Nephron progenitor cell (in vitro differentiated cells): ENCODE data around the gene LRCH1.

ENCODE experiments used
- DNase-seq: peaks from one replicate; pipeline ENCODE4 v3.0.0; 2021
- H3K27ac Mint-ChIP-seq: 2 replicates; pipeline ENCODE4 v1.8.0; 2021; ENCODE audit warnings: mild to moderate bottlenecking, moderate library complexity, mixed read lengths
- H3K27me3 Mint-ChIP-seq: 2 replicates; pipeline ENCODE4 v1.8.0; 2021; ENCODE audit warnings: mild to moderate bottlenecking, low read depth, mixed read lengths; ENCODE audit not compliant: poor library complexity
- H3K36me3 Mint-ChIP-seq: 2 replicates; pipeline ENCODE4 v1.8.0; 2021; ENCODE audit warnings: low read depth, mixed read lengths
- H3K4me1 Mint-ChIP-seq: 2 replicates; pipeline ENCODE4 v1.8.0; 2021; ENCODE audit warnings: mixed read lengths
- H3K4me3 Mint-ChIP-seq: 2 replicates; pipeline ENCODE4 v1.8.0; 2021; ENCODE audit warnings: mild to moderate bottlenecking, moderate library complexity, mixed read lengths
- H3K9me3 Mint-ChIP-seq: 2 replicates; pipeline ENCODE4 v1.8.0; 2021; ENCODE audit warnings: mild to moderate bottlenecking, moderate library complexity, mixed read lengths
- TF ChIP-seq, protein P1 (sequence below): fragments of 200-600 bp; sonication (generic); IDR thresholded peaks from 2 replicates; pipeline ENCODE4 v1.5.0; 2021; ENCODE audit warnings: antibody characterized with exemption

The LRCH1 gene

DNA sequence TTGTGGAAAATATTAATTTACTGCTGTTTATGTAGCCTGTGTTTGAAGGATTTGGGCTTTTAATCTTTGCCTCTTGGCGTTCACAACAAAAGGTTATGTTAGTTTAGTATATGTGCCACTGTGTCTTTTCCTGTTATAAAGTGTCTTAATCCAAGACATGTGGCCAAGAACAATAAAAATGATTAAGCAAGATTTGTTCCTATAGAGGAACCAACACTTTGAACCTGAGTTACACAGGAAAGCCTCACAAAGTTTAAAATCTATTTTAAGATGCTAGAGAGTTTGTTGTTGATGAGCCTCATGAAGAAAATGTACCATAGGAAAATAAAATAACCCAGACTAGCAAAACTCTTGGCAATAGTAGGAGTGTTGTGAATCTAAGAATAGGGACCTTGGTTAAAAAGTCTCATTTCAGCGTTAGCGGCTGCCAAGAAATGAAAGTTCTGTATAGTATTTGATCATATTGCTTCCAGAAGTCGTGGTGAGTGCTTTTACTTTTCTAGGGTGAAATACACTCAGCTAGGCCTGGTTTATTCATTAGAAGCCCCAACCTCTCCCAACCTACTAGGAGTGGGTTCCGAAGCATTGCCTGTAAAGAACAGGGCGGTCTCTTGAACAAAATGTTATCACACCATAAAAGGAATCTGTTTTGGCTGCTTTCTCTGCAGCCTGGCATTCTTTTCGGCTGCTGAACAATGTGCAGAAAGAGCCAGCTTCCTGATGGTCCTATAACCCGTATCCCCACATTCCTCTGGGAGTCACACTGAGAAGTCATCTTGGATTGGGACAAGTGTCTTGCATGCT is 102.6 kb downstream of the LRCH1 start:
- peak overlapping the region; percentile 83 for H3K27ac Mint-ChIP-seq
- H3K4me3 Mint-ChIP-seq = no peak overlapping the region
- TF ChIP-seq, protein P1, sequence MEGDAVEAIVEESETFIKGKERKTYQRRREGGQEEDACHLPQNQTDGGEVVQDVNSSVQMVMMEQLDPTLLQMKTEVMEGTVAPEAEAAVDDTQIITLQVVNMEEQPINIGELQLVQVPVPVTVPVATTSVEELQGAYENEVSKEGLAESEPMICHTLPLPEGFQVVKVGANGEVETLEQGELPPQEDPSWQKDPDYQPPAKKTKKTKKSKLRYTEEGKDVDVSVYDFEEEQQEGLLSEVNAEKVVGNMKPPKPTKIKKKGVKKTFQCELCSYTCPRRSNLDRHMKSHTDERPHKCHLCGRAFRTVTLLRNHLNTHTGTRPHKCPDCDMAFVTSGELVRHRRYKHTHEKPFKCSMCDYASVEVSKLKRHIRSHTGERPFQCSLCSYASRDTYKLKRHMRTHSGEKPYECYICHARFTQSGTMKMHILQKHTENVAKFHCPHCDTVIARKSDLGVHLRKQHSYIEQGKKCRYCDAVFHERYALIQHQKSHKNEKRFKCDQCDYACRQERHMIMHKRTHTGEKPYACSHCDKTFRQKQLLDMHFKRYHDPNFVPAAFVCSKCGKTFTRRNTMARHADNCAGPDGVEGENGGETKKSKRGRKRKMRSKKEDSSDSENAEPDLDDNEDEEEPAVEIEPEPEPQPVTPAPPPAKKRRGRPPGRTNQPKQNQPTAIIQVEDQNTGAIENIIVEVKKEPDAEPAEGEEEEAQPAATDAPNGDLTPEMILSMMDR = no peak
- H3K36me3 Mint-ChIP-seq = peaks cover 36% of the 10 kb centered on the region
- peaks cover 5% of the 10 kb centered on the region for H3K9me3 Mint-ChIP-seq
- H3K4me1 Mint-ChIP-seq = peaks cover 32% of the 10 kb centered on the region
- H3K27me3 Mint-ChIP-seq = no peaks in the 10 kb centered on the region
- no peak for DNase-seq

DNA sequence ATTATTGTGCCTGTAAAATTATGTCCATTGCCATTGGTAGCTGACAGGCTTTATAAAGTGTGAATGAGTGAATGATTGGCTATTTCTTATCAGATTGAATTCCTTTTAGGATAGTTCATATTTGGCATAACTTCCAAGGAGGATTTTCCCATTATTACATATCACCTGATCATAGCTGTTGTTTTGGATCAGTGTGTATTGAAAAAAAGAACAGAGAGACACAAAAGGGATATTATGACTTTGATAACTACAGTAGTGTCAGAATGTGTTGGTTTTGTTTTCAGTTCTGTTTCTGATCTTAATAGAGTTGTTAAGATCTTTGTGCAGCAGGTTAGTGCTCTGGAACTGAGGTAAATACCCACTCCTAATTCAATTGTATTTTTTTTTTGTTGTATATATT is 103.8 kb downstream of the LRCH1 start:
- no peak for DNase-seq
- no peaks in the 10 kb centered on the region for H3K27me3 Mint-ChIP-seq
- peaks cover 32% of the 10 kb centered on the region for H3K4me1 Mint-ChIP-seq
- H3K36me3 Mint-ChIP-seq = peaks cover 34% of the 10 kb centered on the region
- no peak overlapping the region for H3K27ac Mint-ChIP-seq
- H3K4me3 Mint-ChIP-seq = no peak overlapping the region
- peaks cover 5% of the 10 kb centered on the region for H3K9me3 Mint-ChIP-seq
- TF ChIP-seq, protein P1 = no peak

DNA sequence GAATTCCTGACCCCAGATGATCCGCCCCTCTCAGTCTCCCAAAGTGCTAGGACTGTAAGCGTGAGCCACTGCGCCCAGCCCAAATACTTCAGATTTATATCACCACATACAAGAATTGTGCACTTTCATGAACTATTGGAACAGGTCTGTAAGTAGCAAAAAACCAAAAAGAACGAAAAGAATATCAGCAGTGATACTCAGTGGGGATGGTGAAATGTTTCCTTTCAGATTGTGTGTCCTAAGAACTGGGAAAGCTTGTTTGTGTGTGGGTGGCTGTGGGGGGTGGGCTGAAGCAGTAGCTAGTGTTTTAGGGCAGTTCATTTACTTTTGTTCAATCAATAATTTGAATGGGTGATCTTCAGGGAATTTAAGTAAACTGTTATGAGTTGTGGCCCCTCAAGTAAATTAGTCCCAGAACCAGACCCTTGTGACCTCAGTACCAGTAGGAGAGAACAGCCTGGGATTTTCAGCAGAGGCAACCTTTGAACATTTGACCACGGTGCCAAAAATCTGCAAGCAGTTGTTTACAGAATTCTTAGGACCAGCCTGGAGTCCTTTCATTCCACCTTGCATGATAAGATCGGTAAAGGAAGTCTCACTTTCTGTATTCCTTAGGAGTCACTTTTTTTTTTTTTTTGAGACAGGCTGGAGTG is 106.6 kb downstream of the LRCH1 start:
- no peaks in the 10 kb centered on the region for H3K27me3 Mint-ChIP-seq
- no peak for DNase-seq
- peaks cover 17% of the 10 kb centered on the region for H3K36me3 Mint-ChIP-seq
- H3K4me1 Mint-ChIP-seq = peaks cover 47% of the 10 kb centered on the region
- peak overlapping the region; percentile 74 for H3K27ac Mint-ChIP-seq
- peaks cover 5% of the 10 kb centered on the region for H3K9me3 Mint-ChIP-seq
- TF ChIP-seq, protein P1 = no peak
- H3K4me3 Mint-ChIP-seq = no peak overlapping the region

DNA sequence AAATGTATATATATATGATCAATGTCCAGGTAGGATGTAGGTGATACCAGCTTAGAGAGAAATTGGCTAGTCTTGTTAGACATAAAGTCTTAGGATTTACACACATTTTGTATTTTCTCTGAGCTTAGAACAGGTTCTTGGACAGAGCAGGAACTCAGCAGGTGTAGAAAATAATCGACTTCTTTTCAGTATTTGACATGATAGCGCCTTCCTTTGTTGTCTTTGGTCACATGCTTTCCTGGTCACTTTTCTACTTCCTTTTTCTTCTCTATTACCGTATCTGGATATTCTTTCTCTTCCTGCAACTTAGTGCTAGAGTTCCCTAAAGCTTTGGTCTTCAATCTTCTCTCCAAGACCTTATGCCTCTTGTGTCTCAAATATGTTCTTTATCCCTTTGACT is 107.4 kb downstream of the LRCH1 start:
- peaks cover 17% of the 10 kb centered on the region for H3K36me3 Mint-ChIP-seq
- H3K4me1 Mint-ChIP-seq = peaks cover 44% of the 10 kb centered on the region
- peaks cover 5% of the 10 kb centered on the region for H3K9me3 Mint-ChIP-seq

DNA sequence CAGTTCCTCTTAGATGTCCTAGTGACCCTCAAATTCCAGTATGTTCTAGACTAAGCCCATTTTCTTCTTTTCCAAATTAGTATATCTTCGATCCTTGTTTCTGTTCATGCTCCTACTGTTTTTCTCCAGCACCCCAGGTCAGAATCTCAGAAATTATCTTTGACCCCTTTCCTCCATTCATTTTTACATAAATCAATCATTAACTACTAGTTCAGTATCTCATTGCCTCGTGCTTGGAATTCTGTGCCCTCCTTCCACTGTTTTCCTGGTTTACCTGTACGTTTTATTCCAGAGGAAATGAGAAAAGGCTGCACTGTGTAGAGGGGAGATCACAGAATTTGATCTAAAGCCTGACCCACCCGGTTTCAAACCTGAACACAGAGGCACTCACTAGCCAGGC is 107.9 kb downstream of the LRCH1 start:
- TF ChIP-seq, protein P1 = no peak
- Mint-ChIP-seq H3K27me3 (no peaks in the 10 kb centered on the region), H3K4me3 (no peak overlapping the region), H3K36me3 (peaks cover 17% of the 10 kb centered on the region), H3K4me1 (peaks cover 44% of the 10 kb centered on the region), H3K27ac (peak overlapping the region; percentile 3), H3K9me3 (peaks cover 5% of the 10 kb centered on the region)
- no peak for DNase-seq

More for the DNA sequence above, 107.4 kb downstream of the LRCH1 start:
- TF ChIP-seq, protein P1 = no peak
- Mint-ChIP-seq H3K27ac (peak overlapping the region; percentile 3), H3K4me3 (no peak overlapping the region), H3K27me3 (no peaks in the 10 kb centered on the region)
- no peak for DNase-seq
